Right lobe of liver (tissue), 4 donors: ENCODE results near the gene CCDC148.

ENCODE experiments used
- CTCF ChIP-seq, 4 donors: fragments of 200-600 bp in 3 of 4; fragments of 450-650 bp in 1 of 4; IDR thresholded peaks; one replicate each; pipeline versions ENCODE4 v1.5.1 to v1.8.0; 2016 to 2022; ENCODE audit warnings: antibody characterized with exemption in 4 of 4, mild to moderate bottlenecking in 2 of 4
- POLR2A ChIP-seq: fragments of 450-650 bp; IDR thresholded peaks from one replicate; pipeline ENCODE4 v1.6.1; 2017; ENCODE audit warnings: antibody characterized with exemption, mild to moderate bottlenecking
- donor health status: DM: no; HTN: no; CAD: no.
- donor health status: DM: no; HTN: no; CAD: no.
- donor health status: DM: no; HTN: yes; CAD: no.

- TF ChIP-seq CTCF (IDR thresholded peaks at IDR 0.05) (no peak), POLR2A (no peak)
Measured at GRCh38 chr2:158357699-158358098, 98.9 kb downstream of the CCDC148 start.
